ENCODE measurements around the gene NEB.

The NEB gene

DNA sequence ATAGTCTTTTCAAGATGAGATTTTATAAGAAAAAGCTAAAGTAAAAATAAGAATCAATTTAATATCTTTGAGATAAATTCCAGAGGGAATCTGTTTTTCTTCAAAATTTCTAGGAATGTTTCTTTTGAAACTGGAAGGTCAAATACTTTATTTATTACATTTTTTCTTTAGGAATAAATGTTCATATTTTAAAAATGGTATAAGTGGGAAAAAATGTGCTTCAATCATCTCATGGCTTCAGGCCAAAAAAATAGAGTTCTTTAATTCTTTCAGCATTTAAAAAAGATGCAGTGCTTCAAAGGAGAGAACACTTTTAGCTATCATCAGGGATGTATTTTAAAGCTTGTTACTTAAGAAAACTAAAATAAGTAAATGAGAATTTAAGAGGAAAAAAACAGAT is 110.6 kb downstream of the NEB start:
- CTCF ChIA-PET = interaction anchor here (1.0 kb wide), 1 partner anchor 10 kb away, joined by 3 read pairs; no protein-coding TSS in a partner anchor
- H3K4me3 ChIP-seq (ENCODE audit: low read depth, low read length) = no peak overlapping the region
- POLR2A ChIA-PET = no interaction called here
- no peak for DNase-seq (ENCODE audit: low read depth, low spot score)
- TF ChIP-seq, protein P1, sequence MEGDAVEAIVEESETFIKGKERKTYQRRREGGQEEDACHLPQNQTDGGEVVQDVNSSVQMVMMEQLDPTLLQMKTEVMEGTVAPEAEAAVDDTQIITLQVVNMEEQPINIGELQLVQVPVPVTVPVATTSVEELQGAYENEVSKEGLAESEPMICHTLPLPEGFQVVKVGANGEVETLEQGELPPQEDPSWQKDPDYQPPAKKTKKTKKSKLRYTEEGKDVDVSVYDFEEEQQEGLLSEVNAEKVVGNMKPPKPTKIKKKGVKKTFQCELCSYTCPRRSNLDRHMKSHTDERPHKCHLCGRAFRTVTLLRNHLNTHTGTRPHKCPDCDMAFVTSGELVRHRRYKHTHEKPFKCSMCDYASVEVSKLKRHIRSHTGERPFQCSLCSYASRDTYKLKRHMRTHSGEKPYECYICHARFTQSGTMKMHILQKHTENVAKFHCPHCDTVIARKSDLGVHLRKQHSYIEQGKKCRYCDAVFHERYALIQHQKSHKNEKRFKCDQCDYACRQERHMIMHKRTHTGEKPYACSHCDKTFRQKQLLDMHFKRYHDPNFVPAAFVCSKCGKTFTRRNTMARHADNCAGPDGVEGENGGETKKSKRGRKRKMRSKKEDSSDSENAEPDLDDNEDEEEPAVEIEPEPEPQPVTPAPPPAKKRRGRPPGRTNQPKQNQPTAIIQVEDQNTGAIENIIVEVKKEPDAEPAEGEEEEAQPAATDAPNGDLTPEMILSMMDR (IDR thresholded peaks at IDR 0.05; ENCODE audit: insufficient read depth, low read length, missing control alignments) = no peak

- no peak for DNase-seq (ENCODE audit: low read depth, low spot score)
- TF ChIP-seq, protein P1 (IDR thresholded peaks at IDR 0.05; ENCODE audit: insufficient read depth, low read length, missing control alignments) = no peak
- no peak overlapping the region for H3K4me3 ChIP-seq (ENCODE audit: low read depth, low read length)
- POLR2A ChIA-PET = no interaction called here
- CTCF ChIA-PET = no interaction called here
Measured at GRCh38 chr2:151620761-151621160, 113.5 kb downstream of the NEB start.

- no peak for DNase-seq (ENCODE audit: low read depth, low spot score)
- TF ChIP-seq, protein P1 (IDR thresholded peaks at IDR 0.05; ENCODE audit: insufficient read depth, low read length, missing control alignments) = no peak
- POLR2A ChIA-PET = no interaction called here
- no peak overlapping the region for H3K4me3 ChIP-seq (ENCODE audit: low read depth, low read length)
- CTCF ChIA-PET = no interaction called here
Measured at GRCh38 chr2:151619337-151619989, 114.8 kb downstream of the NEB start.

- no peak overlapping the region for H3K4me3 ChIP-seq (ENCODE audit: low read depth, low read length)
- TF ChIP-seq, protein P1 (IDR thresholded peaks at IDR 0.05; ENCODE audit: insufficient read depth, low read length, missing control alignments) = no peak
- POLR2A ChIA-PET = no interaction called here
- CTCF ChIA-PET = no interaction called here
- no peak for DNase-seq (ENCODE audit: low read depth, low spot score)
Measured at GRCh38 chr2:151616760-151617339, 117.4 kb downstream of the NEB start.

DNA sequence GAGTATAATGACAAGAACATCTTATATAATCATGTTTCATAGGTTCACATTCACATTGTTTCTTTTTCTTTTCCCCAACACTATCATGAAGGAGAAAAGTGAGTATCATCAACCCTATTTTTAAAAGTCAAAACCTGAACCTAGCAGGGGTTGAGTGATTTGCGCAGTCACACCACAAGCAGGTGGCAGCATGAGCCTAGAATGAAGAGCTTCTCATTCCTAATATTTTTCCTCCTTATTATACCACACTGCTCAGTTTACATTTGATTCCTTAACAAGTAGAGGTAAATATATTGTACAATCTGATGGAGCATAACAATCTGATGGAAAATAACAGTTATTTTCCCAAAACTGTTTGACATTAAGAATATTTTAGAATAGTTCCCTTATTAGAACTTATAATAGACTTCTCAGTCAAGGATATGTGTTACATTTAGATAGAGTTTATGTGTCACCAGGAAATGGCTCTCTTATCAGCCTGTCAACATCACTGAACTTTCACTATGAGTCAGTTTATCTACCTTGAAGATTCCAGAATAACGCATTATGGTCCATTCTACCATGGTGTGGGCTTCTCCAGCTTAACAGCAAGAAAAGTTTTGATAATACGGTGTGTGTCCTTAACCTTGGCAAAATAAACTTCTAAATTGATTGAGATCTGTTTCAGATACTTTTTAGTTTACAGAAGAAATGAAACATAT is 119.5 kb downstream of the NEB start:
- no peak for DNase-seq (ENCODE audit: low read depth, low spot score)
- no peak overlapping the region for H3K4me3 ChIP-seq (ENCODE audit: low read depth, low read length)
- TF ChIP-seq, protein P1 (IDR thresholded peaks at IDR 0.05; ENCODE audit: insufficient read depth, low read length, missing control alignments) = no peak
- ChIA-PET POLR2A (no interaction called here), CTCF (no interaction called here)

- TF ChIP-seq, protein P1 (IDR thresholded peaks at IDR 0.05; ENCODE audit: insufficient read depth, low read length, missing control alignments) = no peak
- H3K4me3 ChIP-seq (ENCODE audit: low read depth, low read length) = no peak overlapping the region
- ChIA-PET POLR2A (no interaction called here), CTCF (no interaction called here)
- DNase-seq (ENCODE audit: low read depth, low spot score) = no peak
Measured at GRCh38 chr2:151614159-151614558, 120.1 kb downstream of the NEB start.
